HepG2 (cell line): ENCODE measurements around the gene MYH9. TPM values are rescaled to one million over a fixed set of nuclear protein-coding genes. Genes with fewer than 3 reads are reported as not detected.

Experiments
- CCDC6 ChIP-seq: sonication (generic); formaldehyde crosslinking; IDR thresholded peaks from 2 replicates; pipeline ENCODE4 v1.8.1; 2022; ENCODE audit warnings: mild to moderate bottlenecking, missing genetic modification reagents, moderate library complexity
- CHD2 ChIP-seq: IDR thresholded peaks from 2 replicates; pipeline ENCODE4 v1.6.1; 2011; ENCODE audit warnings: low read depth, low read length, improper control_type of control experiment
- DMAP1 ChIP-seq: IDR thresholded peaks from 2 replicates; pipeline ENCODE4 v1.6.1; 2016
- FOXA3 ChIP-seq: IDR thresholded peaks from 2 replicates; pipeline ENCODE4 v1.6.1; 2016; ENCODE audit warnings: missing genetic modification reagents, missing compliant biosample characterization
- FOXO1 ChIP-seq: sonication (generic); formaldehyde crosslinking; IDR thresholded peaks from 2 replicates; pipeline ENCODE4 v1.4.0; 2020; ENCODE audit warnings: missing genetic modification reagents
- GABPA ChIP-seq, 2 experiments: IDR thresholded peaks; 2 replicates each; pipeline ENCODE4 v1.6.1; 2011 to 2016; ENCODE audit warnings: low read depth in 2 of 2, low read length in 1 of 2, missing biosample characterization in 1 of 2, missing genetic modification characterization in 1 of 2
- HNRNPH1 ChIP-seq: fragments of 200-400 bp; formaldehyde crosslinking; optimal IDR thresholded peaks from 2 replicates; pipeline ENCODE3; 2017; ENCODE audit warnings: mild to moderate bottlenecking, low read depth, low read length
- IRF2 ChIP-seq: IDR thresholded peaks from 2 replicates; pipeline ENCODE4 v1.6.1; 2018; ENCODE audit warnings: missing genetic modification reagents, missing compliant biosample characterization
- KMT2A ChIP-seq: sonication (generic); formaldehyde crosslinking; IDR thresholded peaks from 2 replicates; pipeline ENCODE4 v1.4.0; 2020; ENCODE audit warnings: missing genetic modification reagents
- MAX ChIP-seq: IDR thresholded peaks from 2 replicates; pipeline ENCODE4 v1.6.1; 2012; ENCODE audit warnings: inconsistent platforms
- PATZ1 ChIP-seq: sonication (generic); formaldehyde crosslinking; IDR thresholded peaks from 2 replicates; pipeline ENCODE4 v1.4.0; 2020; ENCODE audit warnings: missing genetic modification reagents
- RAD21 ChIP-seq: fragments of 450-650 bp; formaldehyde crosslinking; IDR thresholded peaks from 2 replicates; pipeline ENCODE4 v1.5.0; 2020; ENCODE audit warnings: mild to moderate bottlenecking
- SAP130 ChIP-seq: IDR thresholded peaks from 2 replicates; pipeline ENCODE4 v1.6.1; 2016; ENCODE audit warnings: low read depth
- SNAI1 ChIP-seq: sonication (generic); formaldehyde crosslinking; IDR thresholded peaks from 2 replicates; pipeline ENCODE4 v1.5.0; 2020; ENCODE audit warnings: mild to moderate bottlenecking, missing genetic modification reagents, borderline replicate concordance
- TCF7 ChIP-seq: sonication (generic); IDR thresholded peaks from 2 replicates; pipeline ENCODE4 v1.6.1; 2016; ENCODE audit warnings: antibody characterized with exemption, low read depth
- ZBTB4 ChIP-seq: sonication (generic); formaldehyde crosslinking; IDR thresholded peaks from 2 replicates; pipeline ENCODE4 v1.4.0; 2020; ENCODE audit warnings: missing genetic modification reagents, mild to moderate bottlenecking, borderline replicate concordance
- ZMYM3 ChIP-seq: sonication (generic); formaldehyde crosslinking; IDR thresholded peaks from 2 replicates; pipeline ENCODE4 v1.5.1; 2020; ENCODE audit warnings: mild to moderate bottlenecking, missing genetic modification reagents
- ZNF607 ChIP-seq: sonication (generic); formaldehyde crosslinking; IDR thresholded peaks from 2 replicates; pipeline ENCODE4 v1.5.1; 2020; ENCODE audit warnings: missing genetic modification reagents, mild to moderate bottlenecking, borderline replicate concordance
- ZNF687 ChIP-seq: sonication (generic); formaldehyde crosslinking; IDR thresholded peaks from 2 replicates; pipeline ENCODE4 v1.5.1; 2020; ENCODE audit warnings: mild to moderate bottlenecking, missing genetic modification reagents, moderate library complexity
- ZSCAN31 ChIP-seq: sonication (generic); formaldehyde crosslinking; IDR thresholded peaks from 2 replicates; pipeline ENCODE4 v1.5.0; 2020; ENCODE audit warnings: low read depth, mild to moderate bottlenecking, missing genetic modification reagents
- polyA plus RNA-seq, 8 experiments: library from polyadenylated mRNA; depleted of rRNA in 3 of 8; stranded (reverse) in 7 of 8; unstranded in 1 of 8; fragments of >200 nt; fragmentation: Illumina TruSeq in 4 of 8; extraction: Trizol in 4 of 8; gene quantifications; 2 replicates each; pipeline versions ENCODE4 v1.2.1 to v1.2.3, GENCODE V29; 2011 to 2016; ENCODE audit warnings: low read depth in 4 of 8, missing spikeins in 1 of 8, mixed read lengths in 1 of 8; ENCODE audit not compliant: insufficient read depth in 1 of 8
- total RNA-seq, 5 experiments: library from RNA; depleted of rRNA; stranded (reverse); fragments of >200 nt; fragmentation: Illumina TruSeq; extraction: Trizol; gene quantifications; 2 replicates each; pipeline ENCODE4 v1.2.3, GENCODE V29; 2016; ENCODE audit warnings: low read depth in 1 of 5

MYH9 gene
- total and polyA plus RNA-seq, 2 of the 13 experiments (the other 11 are each of a cell fraction or from before 2014, with no cell fraction given), result 50.7 to 98.5 TPM

- TF ChIP-seq RAD21 (CRISPR knock-in tag) (peak; percentile 22; the same call in 1 of the 2 replicates), FOXO1 (0 out of 2 replicates have a peak, but pooled peaks have one; percentile 18), HNRNPH1 (no peak), MAX (peak; percentile 13; the same call in 1 of the 2 replicates), SNAI1 (CRISPR knock-in tag) (0 out of 2 replicates have a peak, but pooled peaks have one; percentile 29), ZMYM3 (0 out of 2 replicates have a peak, but pooled peaks have one; percentile 35), SAP130 (CRISPR knock-in tag) (peak; percentile 86), FOXA3 (CRISPR knock-in tag) (peak; percentile 36; the same call in 1 of the 2 replicates), ZNF687 (CRISPR knock-in tag) (peak; percentile 69), ZSCAN31 (peak; percentile 6; the same call in 1 of the 2 replicates), CHD2 (peak; percentile 63), IRF2 (CRISPR knock-in tag) (no peak; the same call in 1 of the 2 replicates), TCF7 (no peak), DMAP1 (CRISPR knock-in tag) (peak; percentile 57; the same call in 1 of the 2 replicates), ZBTB4 (no peak), KMT2A (CRISPR knock-in tag) (peak; percentile 41), CCDC6 (CRISPR knock-in tag) (peak; percentile 33; the same call in 1 of the 2 replicates), ZNF607 (CRISPR knock-in tag) (0 out of 2 replicates have a peak, but pooled peaks have one; percentile 17), PATZ1 (CRISPR knock-in tag) (peak; percentile 49), GABPA (IDR thresholded peaks at IDR 0.05; ENCODE audit: low read depth, low read length) (peak; percentile 64), GABPA (CRISPR knock-in tag; IDR thresholded peaks at IDR 0.05; ENCODE audit: low read depth) (peak; percentile 85)
Measured at GRCh38 chr22:36387959-36388726, at the start of gene MYH9 (continued).
